H54 (cell line): ENCODE results near the gene LCLAT1.

Experiments
- DNase-seq: peaks from one replicate; pipeline ENCODE4 v3.0.0; 2011; ENCODE audit warnings: low spot score, mixed read lengths; ENCODE audit not compliant: insufficient read length
- FAIRE-seq: peaks from 3 replicates; lab custom pipeline; 2011; peaks lifted over from hg19 to GRCh38; lab: Jason Lieb, UNC
- POLR2A ChIP-seq: IDR thresholded peaks from 2 replicates; pipeline ENCODE4 v1.6.1; 2011; ENCODE audit warnings: low read depth, mild to moderate bottlenecking, low read length

Gene LCLAT1

DNA sequence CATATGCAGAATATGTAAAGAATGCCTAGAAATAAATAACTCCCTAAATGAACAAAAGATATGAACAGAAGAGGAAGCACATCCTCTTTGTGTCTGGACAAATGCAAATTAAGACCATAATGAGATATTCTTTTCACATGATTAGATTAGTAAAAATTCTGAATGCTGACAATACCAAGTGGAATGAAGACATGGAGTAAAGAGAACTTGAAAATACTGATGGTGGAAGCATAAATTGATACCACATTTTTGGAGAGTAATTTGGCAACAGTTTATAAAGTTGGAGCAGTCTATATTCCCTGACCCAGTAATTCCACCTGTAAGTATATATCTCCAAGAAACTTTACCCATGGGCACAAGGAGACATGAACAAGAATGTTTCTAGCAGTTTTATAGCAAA is 230.2 kb downstream of the LCLAT1 start:
- FAIRE-seq (no peak), DNase-seq (no peak)
- no peak for TF ChIP-seq POLR2A

DNA sequence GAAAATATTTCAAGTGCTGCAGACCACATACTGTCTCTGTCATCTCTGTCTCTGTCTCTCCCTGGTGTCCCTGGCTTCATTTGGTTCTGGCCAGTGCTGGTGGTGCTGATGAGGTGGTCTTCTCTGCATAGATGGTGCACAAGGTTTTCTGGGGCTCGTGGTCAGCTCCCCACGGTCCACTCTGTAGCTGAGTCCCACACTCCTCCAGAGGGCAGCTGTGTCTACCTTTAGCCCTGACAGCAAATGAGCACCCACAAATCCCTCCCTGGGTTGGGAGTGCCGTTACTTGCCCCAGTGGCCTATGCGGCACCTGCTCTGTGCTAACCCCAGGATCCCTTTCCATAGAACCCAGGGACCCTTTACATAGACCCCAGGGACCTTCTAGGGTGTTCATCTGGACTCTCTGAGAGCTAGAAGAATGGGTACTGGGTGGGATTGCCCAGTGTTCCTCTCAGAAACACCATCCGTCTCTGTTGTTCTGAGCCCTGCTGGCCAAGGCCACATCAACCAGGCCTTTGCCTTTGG is 230.9 kb downstream of the LCLAT1 start:
- DNase-seq (no peak), FAIRE-seq (no peak)
- TF ChIP-seq POLR2A, result no peak

DNA sequence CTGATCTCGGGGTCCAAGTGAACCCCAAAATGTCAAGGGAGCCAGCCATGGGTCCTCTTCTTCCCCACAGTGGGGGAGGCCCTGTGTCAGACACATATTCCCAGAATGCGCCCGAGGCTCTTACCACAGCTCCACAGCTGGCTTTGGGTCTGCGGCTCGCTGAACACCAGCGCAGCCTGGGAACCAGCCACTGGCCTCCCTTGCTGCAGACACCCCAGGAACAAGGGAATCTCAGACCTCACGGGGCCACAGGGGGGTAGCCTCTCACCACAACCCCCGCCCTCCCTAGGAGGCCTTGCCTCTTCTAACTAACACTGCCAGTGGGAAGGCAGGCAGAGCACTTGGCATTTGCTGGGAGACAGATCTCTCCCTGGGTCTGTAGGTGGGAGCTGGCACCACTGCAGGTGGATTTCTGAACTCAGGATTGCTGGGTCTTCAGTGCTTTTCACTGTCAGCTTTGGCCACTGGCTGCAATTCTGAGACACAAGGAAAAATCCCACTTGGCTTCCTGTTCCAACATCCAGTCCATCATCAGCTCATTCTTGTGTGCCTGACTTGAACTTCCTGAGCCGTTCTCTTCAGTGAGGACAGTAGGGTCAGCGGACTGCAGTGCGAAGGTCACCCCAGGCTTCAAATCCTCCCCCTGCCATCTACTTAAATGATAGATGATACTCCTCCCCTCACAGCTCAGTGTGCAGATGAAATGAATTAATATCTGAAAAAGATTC is 231.5 kb downstream of the LCLAT1 start:
- no peak for TF ChIP-seq POLR2A
- FAIRE-seq (no peak), DNase-seq (no peak)

DNA sequence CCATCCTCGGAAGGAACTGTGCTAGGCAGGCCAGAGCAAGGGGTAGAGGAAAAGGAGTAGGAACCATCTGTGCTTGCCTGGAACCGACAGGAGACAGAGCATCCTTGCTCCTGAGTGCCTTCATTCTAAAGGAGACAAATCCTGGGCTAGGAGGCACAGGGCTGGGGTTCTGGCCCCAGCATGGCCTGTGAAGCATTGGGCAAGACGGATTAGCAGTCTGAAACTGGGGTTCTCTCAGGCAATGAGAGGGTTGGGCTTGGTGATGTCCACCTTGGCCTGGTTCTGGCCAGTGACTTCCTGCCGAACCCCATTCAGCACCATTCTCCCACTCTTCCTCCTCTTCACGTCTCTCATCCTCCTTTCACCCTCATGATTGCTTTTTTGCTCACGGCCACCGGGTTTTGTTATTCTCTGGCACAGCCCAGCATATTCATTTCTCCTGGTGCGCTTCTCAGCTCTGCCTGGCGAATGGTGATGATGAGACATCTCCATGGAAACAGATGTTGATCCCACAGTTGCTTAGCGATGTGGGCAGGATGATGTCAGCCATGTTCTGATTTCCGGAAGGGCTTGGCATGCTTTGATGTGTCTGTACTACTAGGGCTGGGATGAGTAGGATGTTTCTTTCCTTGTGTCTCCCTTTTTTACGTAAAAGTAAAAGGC is 232.5 kb downstream of the LCLAT1 start:
- no peak for DNase-seq

DNA sequence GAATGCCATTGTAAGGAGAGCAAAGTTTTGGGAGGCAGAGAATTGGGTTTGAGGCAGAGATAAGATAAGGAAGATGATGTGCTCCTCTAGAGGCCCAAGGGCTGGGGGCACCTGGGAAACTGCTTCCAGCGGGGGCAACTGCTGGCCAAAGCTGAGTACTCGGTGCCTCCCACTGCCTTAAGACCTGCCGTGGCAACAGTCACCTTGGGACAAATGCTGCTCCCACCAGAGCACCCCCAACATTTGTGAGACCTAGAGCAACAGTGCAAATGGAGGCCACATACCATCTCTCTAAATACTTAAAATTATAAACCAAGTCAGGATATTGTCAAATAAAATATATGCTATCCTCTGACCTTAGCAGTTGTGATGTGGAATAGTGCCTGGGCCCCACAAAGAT is 233.1 kb downstream of the LCLAT1 start:
- TF ChIP-seq POLR2A, result no peak
- no peak for FAIRE-seq
- DNase-seq, result no peak

More for the DNA sequence above, 232.5 kb downstream of the LCLAT1 start:
- FAIRE-seq, result no peak
- TF ChIP-seq POLR2A, result no peak

DNA sequence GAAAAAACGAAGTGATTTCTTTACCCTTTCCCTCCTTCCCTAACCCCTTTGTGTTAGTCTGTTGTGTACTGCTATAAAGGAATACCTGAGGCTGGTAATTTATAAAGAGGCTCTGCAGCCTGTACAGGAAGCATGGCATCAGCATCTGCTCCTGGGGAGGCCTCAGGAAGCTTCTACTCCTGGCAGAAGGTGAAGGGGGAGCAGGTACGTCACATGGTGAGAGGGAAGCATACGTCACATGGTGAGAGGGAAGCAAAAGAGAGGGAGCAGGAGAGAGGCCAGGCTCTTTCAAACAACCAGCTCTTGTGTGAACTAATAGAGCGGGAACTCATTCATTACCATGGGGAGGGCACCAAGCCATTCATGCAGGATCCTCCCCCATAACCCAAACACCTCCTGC is 234.0 kb downstream of the LCLAT1 start:
- FAIRE-seq (no peak), DNase-seq (no peak)
- no peak for TF ChIP-seq POLR2A

DNA sequence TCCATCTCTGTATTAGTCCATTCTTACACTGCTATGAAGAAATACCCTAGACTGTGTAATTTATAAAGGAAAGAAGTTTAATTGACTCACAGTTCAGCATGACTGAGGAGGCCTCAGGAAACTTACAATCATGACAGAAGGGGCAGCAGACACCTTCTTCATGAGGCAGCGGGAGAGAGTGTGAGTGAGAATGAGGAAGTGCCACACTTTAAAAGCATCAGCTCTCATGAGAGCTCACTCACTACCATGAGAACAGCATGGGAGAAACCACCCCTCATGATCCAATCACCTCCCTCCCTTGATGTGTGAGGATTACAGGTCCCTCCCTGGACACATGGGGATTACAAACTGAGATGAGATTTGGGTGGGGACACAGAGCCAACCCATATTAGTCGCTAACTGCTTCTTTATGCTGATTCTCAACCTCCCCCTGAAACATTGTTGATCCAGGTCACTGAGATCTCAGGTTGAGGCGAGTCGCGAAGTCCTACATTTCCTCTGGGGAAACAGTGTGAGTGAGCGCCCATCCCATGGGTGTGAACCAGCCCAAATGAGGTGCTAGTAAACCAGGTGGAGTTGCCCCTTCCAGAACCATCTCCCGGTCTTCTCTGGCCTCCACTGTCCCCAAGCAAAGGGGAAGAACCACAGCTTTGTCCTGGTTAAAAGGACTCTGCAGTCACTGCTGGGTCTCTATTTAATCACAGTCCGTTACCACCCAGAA is 236.3 kb downstream of the LCLAT1 start:
- no peak for DNase-seq
- no peak for FAIRE-seq
- no peak for TF ChIP-seq POLR2A

DNA sequence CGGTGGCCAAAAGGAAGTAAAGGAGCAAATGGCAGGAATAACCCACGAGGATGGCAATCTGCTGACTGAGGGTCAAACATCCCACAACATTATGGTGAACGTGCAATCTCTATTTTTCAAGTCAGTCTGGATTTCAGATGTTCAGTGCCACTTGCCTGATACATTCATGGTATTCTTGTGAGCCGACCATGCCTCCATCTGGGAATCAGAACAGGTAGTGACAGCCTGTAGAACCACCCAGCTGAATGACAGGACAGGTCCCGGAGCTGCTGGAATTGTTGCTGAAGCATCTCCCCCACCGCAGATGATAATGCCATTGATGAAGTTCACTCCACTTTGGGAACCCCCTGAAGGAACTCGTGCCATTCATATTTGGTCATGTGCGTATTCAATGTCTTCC is 237.0 kb downstream of the LCLAT1 start:
- DNase-seq (no peak), FAIRE-seq (no peak)
- no peak for TF ChIP-seq POLR2A

DNA sequence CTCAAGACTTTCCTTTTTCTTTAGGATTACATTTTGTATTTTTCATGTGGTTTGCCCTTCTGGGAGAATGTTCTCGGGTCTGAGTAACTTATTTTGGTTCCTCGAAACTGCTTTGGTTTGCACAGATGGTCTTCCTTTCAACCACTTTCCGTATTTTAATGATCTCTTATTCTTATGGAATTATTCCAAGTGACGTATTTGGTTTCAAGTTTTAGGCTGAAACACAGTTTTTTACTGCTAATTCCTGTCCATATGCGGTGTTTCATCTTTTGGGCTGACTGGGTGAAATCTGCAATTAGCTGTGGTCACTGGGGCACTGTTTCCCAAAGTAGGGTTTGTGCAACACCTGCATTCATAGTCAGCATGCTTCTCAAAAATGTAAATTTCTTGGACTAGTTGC is 237.5 kb downstream of the LCLAT1 start:
- FAIRE-seq, result no peak
- DNase-seq, result no peak
- no peak for TF ChIP-seq POLR2A

DNA sequence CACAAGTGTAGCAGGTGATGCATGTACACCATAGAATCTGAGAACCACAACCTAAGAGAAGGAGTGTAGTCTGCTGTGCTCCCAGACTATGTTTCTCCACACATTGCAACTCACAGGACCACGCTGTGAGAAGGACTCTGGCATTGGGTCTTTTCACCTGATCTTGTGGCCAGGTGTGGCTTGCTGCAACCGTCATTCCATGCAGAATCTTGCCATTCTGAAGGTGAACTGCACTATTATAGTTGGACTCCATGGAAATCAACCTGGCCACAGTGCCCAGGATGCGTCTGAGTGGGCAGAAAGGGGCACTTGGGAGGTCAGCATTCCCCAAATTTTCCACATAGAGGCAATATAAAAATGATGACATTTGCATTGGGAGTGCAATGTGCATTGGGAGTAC is 237.9 kb downstream of the LCLAT1 start:
- DNase-seq (no peak), FAIRE-seq (no peak)
- TF ChIP-seq POLR2A, result no peak

DNA sequence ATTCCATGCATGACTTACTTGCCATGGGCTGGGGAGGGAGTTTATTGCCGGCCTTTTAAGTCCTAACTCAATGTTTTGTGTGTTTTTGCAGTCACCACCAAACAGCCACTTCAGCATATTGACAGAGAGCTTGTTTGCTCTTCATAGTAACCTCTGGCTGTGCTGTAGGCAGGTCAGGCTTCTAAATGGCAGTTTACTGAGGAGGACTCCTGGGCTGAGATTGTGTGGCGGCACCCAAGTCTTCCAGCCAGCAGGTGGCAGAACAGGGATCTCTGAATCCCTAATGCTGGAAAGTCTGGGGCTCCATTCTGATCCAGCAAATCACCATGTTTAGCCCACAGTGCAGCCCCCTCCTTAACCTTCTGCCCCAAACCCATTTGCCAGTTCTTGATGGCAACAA is 239.0 kb downstream of the LCLAT1 start:
- DNase-seq (no peak), FAIRE-seq (no peak)
- TF ChIP-seq POLR2A, result no peak

DNA sequence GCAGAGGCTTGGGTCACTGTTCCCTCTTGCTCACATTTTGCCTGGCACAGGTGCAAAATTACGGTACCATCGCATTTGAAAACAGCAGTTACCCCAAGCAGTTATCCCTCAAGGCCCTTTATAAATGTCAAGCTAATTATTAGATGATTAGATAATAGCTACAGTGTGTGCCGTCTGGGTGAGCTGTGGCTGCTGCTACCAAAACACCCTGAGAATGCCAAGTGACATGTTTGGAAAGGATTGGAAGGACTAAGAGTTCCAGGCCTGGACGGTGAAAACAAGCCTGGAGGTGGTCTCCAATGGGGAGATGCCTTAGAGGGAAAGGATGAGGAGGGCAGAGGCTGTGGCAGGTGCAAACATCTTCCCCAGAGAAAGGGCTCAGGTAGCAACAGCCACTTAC is 239.6 kb downstream of the LCLAT1 start:
- FAIRE-seq (no peak), DNase-seq (no peak)
- TF ChIP-seq POLR2A, result no peak

DNA sequence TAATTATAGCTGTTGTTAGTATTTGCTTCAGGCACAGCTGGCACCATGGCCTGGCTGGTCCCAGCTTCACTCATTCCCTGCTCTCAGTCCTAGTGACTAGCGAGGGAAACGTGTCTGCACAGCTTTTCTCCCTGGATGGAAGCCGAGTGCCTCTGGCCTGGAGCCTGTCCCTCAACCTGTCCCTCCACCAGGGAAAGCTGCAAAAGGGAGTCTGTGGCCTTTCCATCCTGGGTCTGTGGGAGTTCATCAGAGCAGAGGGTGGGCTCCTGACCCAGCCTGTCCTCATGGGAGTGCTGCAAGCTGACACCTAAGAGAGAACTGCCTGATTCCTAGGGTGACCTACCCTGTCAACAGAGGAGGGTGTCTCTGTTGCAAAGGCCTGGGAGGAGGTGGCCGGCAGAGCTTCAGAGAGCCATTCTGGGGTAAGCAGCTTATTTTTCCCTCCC is 241.9 kb downstream of the LCLAT1 start:
- DNase-seq (no peak), FAIRE-seq (no peak)
- no peak for TF ChIP-seq POLR2A

DNA sequence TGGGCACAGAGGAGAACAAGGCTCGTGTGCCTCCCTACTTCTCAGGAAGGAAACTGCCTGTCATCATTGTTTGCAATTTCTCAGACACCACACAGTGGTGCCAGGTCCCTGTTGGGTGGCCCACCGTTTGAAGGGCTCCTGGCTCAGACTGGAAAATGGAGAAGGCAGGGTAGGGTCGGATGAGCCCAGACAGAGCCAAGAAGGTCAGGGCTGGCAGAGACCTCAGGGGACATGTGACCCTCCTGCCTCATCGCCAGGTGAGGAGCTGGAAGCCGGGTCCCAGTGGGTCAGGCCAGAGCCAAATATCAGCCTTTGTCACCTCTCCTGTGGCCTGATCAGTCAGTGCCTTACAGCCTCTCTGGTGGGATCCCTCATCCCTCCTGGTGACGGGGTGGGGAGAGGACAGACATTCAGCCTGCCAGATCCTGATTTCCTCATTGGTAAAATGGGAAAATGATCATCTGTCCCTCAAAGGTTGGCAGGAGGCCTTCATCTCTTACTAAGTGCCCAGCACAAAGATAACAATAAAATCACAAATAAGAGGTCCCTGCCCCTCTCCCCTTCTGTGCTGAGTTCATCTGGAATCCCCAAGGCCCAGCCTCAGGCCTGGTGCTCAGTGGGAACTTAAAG is 242.6 kb downstream of the LCLAT1 start:
- TF ChIP-seq POLR2A, result no peak
- DNase-seq (no peak), FAIRE-seq (no peak)
